ENCODE results near the gene DPCD.

GRCh38 chr10:101623528-101623927, 35.4 kb downstream of the DPCD start:
- no peak for TF ChIP-seq CTCF (IDR thresholded peaks at IDR 0.05)
- TF ChIP-seq POLR2A (IDR thresholded peaks at IDR 0.05): no peak

Data from breast epithelium (tissue), 3 donors.